Measurements from ENCODE around the gene FXR1.
"Not testable (repeated sequence)": the region's sequence is repeated elsewhere in the genome, so short reads cannot be mapped to it uniquely, and the experiment has no call there.

FXR1 gene

GRCh38 chr3:180912304-180913296 is at the start of gene FXR1:
FXR1 (plus strand) TSS chr3:180912670; CDS start chr3:180912686, 16 bp downstream.
- DNase-seq (ENCODE audit: low spot score): peak; percentile 98

DNA sequence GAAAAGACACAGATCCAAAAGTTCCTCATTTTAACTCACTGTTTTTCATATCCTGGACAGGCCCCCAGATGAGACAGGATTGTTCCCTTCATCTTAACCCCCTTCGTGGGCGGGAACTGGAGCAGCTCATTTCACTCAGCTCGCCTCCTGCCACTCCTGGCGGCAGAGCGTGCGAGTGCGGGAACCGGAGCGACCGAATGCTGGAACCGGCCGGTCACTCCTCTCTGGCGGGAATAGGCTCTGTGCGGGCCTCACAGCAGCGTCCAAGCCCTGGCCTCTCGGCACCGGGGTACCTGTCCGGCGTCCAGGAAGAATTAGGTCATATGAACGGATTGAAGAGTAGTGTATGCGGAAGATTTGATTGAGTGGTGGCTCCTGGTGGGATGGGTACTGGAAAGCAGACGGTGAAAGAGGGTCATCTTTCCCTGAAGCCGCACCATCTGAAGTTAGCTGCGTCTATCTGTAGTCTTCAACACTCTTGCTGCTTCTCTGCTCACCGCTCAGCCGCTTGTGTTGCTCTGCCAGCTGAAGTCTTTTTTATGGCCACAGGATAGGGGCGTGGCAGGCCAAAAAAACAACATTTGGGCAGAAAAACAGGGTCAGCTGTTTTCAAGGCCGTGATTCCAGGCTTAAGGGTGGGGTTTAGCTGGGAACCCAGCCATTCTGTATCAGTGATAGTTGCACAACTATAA is 42.3 kb upstream of the FXR1 start:
- DNase-seq (ENCODE audit: low spot score): no peak

GRCh38 chr3:180871901-180872300 is 40.6 kb upstream of the FXR1 start:
- DNase-seq (ENCODE audit: low spot score): no peak

GRCh38 chr3:180872430-180872829 is 40.0 kb upstream of the FXR1 start:
- not testable (repeated sequence) for DNase-seq (ENCODE audit: low spot score)

GRCh38 chr3:180875124-180875698 is 37.3 kb upstream of the FXR1 start:
- no peak for DNase-seq (ENCODE audit: low spot score)

GRCh38 chr3:180881065-180881801 is 31.2 kb upstream of the FXR1 start:
- DNase-seq (ENCODE audit: low spot score): no peak

DNA sequence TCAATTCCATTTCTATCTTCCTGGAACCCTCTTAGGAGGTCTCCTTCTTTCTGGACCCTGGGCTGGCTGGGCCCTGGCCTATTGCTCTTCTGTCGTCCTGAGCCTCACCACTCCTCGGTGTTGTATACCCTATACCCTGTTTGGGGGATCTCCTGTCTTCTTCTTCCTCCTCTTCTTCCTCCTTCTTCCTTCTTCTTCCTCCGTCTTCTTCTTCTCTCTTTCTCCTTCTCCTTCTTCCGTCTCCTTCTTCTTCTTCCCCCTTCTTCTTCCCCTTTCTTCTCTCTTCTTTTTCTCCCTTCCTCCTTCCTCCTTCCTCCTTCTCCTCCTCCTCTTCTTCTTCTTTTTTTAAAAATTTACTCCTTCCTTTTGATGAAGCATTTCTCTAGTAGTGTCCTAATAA is 30.4 kb upstream of the FXR1 start:
- DNase-seq (ENCODE audit: low spot score): no peak

DNA sequence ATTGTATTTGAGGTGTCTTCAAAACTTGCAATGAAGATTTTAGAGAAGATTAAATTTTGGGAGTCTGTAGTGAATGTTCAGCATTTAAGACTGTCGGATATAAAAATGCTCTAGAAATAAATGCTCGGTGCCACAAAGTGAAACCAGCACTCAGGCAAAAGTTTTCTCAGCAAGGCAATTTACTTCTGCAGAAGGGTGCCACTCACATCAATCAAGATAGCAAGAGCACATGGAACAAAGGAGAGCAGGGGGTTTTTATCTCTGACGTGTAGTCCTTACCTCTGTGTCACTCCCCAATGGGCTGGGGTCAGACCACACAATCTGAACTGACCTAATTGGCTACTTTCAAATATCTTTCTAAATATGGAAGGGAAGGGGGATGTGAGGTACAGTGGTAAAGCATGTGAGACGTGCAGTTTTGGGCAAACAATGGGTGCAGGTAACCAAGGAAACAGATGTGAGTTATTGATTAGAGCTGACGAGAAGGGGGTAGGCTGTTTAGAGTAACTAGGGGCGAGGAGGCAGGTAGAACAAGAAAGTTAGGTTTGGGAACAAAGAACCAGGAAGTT is 23.4 kb upstream of the FXR1 start:
- no peak for DNase-seq (ENCODE audit: low spot score)

- no peak for DNase-seq (ENCODE audit: low spot score)
Observed at GRCh38 chr3:180898572-180898971, 13.9 kb upstream of the FXR1 start.

- DNase-seq (ENCODE audit: low spot score): no peak
Observed at GRCh38 chr3:180909369-180910127, 2.9 kb upstream of the FXR1 start.

GRCh38 chr3:180910823-180911222 is 1.6 kb upstream of the FXR1 start:
- no peak for DNase-seq (ENCODE audit: low spot score)

DNA sequence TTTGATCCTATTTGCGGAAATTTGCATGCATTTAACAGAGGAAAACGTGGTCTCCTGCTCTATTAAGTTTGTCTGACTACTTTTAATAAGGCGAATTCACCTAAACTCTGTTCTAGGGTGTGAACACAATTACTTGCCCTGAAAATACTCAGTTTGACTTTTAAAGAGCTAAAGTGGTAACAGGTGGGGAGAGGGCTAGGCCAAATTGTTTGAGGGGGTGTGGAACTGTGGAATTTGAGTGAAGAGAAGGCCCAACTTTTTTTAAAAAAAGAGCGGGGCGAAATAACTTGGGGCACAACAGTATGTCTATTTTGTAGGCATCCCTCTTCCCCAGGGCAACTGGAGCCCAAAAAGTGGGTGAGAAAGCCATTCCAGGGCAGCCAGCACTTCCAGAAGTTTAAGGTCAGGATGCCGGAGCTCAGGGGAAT is 580 bp upstream of the FXR1 start:
- no peak for DNase-seq (ENCODE audit: low spot score)

- DNase-seq (ENCODE audit: low spot score): no peak
Observed at GRCh38 chr3:180913581-180914404, 1.3 kb downstream of the FXR1 start.

DNA sequence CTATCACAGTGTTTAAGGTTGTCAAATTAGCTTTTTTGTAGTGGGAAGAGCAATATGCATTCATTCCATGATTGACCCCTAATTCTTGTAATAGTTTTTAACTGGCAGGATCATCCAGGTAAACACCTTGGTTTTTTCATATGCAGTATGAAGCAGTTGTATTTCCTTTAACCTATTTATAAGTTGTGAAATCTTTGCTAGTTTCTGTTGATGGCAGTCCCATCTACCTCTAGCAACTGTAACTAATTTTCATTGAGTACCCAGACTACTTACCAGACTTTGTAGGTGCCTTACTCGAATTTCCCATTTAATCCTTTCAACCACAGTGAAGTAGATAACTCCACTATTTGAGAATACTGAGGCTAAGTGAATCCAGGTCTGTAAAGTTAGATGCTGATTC is 6.1 kb downstream of the FXR1 start:
- no peak for DNase-seq (ENCODE audit: low spot score)

GRCh38 chr3:180922242-180922641 is 9.8 kb downstream of the FXR1 start:
- no peak for DNase-seq (ENCODE audit: low spot score)

GRCh38 chr3:180923561-180923960 is 11.1 kb downstream of the FXR1 start:
- DNase-seq (ENCODE audit: low spot score): no peak

DNA sequence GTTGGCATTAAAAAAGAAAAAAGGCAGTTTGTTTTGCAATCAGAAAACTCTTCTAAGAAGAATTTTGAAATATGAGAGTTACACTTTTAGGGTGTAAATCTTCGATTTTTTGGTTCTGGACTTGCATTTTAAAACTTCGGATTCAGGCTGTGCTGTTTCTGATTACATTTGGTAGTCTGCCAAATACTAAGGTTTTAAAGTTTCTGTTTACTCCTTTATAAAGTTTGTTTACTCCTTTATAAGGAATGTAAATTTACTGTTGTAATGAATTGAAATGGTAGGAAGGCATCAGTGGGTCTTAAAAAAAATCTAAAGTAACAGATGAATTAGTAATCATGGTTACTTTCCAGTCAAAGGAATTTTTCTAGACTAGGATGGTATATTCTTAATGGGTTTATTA is 14.1 kb downstream of the FXR1 start:
- DNase-seq (ENCODE audit: low spot score): no peak

DNA sequence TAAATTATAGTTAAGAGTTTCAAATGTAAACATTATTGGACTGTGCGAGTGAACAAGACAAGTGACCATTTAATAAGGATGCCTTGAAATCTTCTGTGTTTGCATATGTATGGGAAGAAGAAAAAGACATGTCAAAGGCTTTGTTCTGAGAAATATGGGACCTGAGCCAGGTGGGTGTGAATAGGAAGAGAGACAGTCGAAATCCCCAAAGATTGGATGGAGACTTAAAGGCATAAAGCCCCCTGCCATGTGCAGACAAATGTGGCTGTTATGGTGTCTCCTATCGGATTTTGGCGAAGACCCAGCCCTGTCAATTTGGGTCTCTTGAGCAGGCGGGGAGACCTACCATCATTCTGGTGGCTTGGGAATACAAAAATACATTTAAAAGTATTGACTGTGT is 16.9 kb downstream of the FXR1 start:
- no peak for DNase-seq (ENCODE audit: low spot score)

- no peak for DNase-seq (ENCODE audit: low spot score)
Observed at GRCh38 chr3:180930526-180930925, 18.1 kb downstream of the FXR1 start.

DNA sequence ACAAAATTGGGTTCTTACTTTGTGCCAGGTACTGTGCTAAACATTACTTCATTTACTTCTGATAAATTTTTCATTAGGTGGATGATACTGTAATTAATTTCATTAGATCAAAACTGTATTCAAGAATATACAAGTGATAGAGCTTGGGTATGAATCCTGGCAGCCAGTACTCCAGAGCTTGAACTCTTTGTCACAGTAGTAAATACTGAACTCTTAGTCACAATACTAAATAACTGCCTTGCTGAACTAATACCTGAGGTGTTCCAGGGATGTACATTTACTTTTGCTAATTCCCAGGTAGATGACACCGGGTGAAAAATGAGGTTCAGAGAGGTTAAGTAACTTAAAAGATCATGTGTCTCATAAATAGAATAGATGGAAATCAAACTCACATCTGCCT is 20.3 kb downstream of the FXR1 start:
- no peak for DNase-seq (ENCODE audit: low spot score)

Data from NAMALWA (cell line).